K562 (cell line): ENCODE measurements around the gene SCAPER. TPM values are rescaled to one million over a fixed set of nuclear protein-coding genes. Genes with fewer than 3 reads are reported as not detected.

Experiments used
- ATAC-seq: fragments of 200-7000 bp; cut with Tn5 transposase; 3 replicates; pipeline ENCODE4 v1.9.1; 2020; ENCODE audit warnings: moderate library complexity
- BruUV-seq: library from RNA; stranded (reverse); fragments of 400-500 nt; replicated peaks from 2 replicates; lab custom pipeline; 2021; lab: Mats Ljungman, UMichigan
- CTCF ChIA-PET: fragments of 300-600 bp; formaldehyde crosslinking; extraction: SDS; loops from one replicate; lab custom pipeline; 2021; ENCODE audit warnings: low intra/inter-chr PET ratio; lab: Yijun Ruan, JAX
- POLR2A ChIA-PET: fragments of 300-600, 350-650 bp; sonication (Branson Sonifier 250); formaldehyde crosslinking; extraction: SDS; loops from one replicate; lab custom pipeline; 2021; ENCODE audit warnings: antibody characterized with exemption, inconsistent platforms; lab: Yijun Ruan, JAX
- DNase-seq, 4 experiments: peaks; one replicate each; pipeline versions ENCODE4 v3.0.0 to v3.0.0-alpha.2; 2011 to 2018; ENCODE audit warnings: low spot score in 3 of 4, mixed read lengths in 3 of 4; ENCODE audit errors: extremely low read depth in 1 of 4
- FAIRE-seq: peaks from 2 replicates; lab custom pipeline; 2011; peaks lifted over from hg19 to GRCh38; lab: Jason Lieb, UNC
- H2AFZ ChIP-seq: 2 replicates; pipeline ENCODE4 v1.6.0; 2011; ENCODE audit warnings: low read depth, low read length, control low read depth, inconsistent platforms
- H3K27ac ChIP-seq: fragments of 200-600 bp; 3 replicates; pipeline ENCODE4 v1.8.0; 2011; ENCODE audit warnings: low read depth, mild to moderate bottlenecking, control low read depth, inconsistent platforms, low read length, moderate library complexity, mixed read lengths; ENCODE audit errors: extremely low read depth
- H3K27me3 ChIP-seq, 2 experiments: fragments of 300-600 bp in 1 of 2; 2 replicates in 1 of 2; 3 replicates in 1 of 2; pipeline versions ENCODE4 v1.6.0 to v1.8.0; 2011; ENCODE audit warnings: inconsistent platforms in 2 of 2, low read length in 2 of 2, mild to moderate bottlenecking in 1 of 2, mixed read lengths in 1 of 2, moderate library complexity in 1 of 2; ENCODE audit not compliant: control insufficient read depth in 2 of 2, insufficient read depth in 2 of 2
- H3K36me3 ChIP-seq: fragments of 300-600 bp; 3 replicates; pipeline ENCODE4 v1.8.0; 2011; ENCODE audit warnings: mild to moderate bottlenecking, low read length, inconsistent platforms; ENCODE audit not compliant: control insufficient read depth, insufficient read depth
- H3K4me1 ChIP-seq, 2 experiments: fragments of 200-600 bp in 1 of 2; replicated peaks in 1 of 2; 2 replicates in 1 of 2; 3 replicates in 1 of 2; pipeline versions ENCODE4 v1.5.1 to v1.8.0; 2011; ENCODE audit warnings: inconsistent platforms in 2 of 2, low read length in 2 of 2, mild to moderate bottlenecking in 1 of 2, mixed read lengths in 1 of 2, moderate library complexity in 1 of 2; ENCODE audit not compliant: control insufficient read depth in 2 of 2, insufficient read depth in 2 of 2
- H3K4me2 ChIP-seq: 2 replicates; pipeline ENCODE4 v1.6.1; 2011; ENCODE audit warnings: low read length, control low read depth, inconsistent platforms, mixed read lengths; ENCODE audit not compliant: insufficient read depth
- H3K4me3 ChIP-seq: fragments of 200-600 bp; sonication (generic), shearing (Covaris generic); 2 replicates; pipeline ENCODE4 v1.5.1; 2016; ENCODE audit warnings: control low read depth, inconsistent platforms
- H3K79me2 ChIP-seq: fragments of 200-600 bp; 3 replicates; pipeline ENCODE4 v1.8.0; 2011; ENCODE audit warnings: low read length, inconsistent platforms; ENCODE audit not compliant: control insufficient read depth, insufficient read depth
- H3K9ac ChIP-seq, 2 experiments: 2 replicates each; pipeline versions ENCODE4 v1.6.0 to v1.6.1; 2011; ENCODE audit warnings: low read depth in 2 of 2, low read length in 2 of 2, control low read depth in 1 of 2, inconsistent platforms in 1 of 2, mild to moderate bottlenecking in 1 of 2, mixed read lengths in 1 of 2; ENCODE audit not compliant: insufficient read depth in 1 of 2
- H3K9me1 ChIP-seq: one replicate; pipeline ENCODE4 v1.6.0; 2011; ENCODE audit warnings: inconsistent platforms, mild to moderate bottlenecking, low read length, moderate library complexity; ENCODE audit not compliant: control insufficient read depth, insufficient read depth
- H3K9me3 ChIP-seq: replicated peaks from 2 replicates; pipeline ENCODE4 v1.5.1; 2011; ENCODE audit warnings: low read depth, low read length, inconsistent platforms; ENCODE audit not compliant: control insufficient read depth, insufficient read depth
- H4K20me1 ChIP-seq: replicated peaks from 2 replicates; pipeline ENCODE4 v1.6.1; 2011; ENCODE audit warnings: low read length, inconsistent platforms, mixed read lengths; ENCODE audit not compliant: control insufficient read depth, insufficient read depth
- BHLHE40 ChIP-seq: IDR thresholded peaks from 2 replicates; pipeline ENCODE4 v1.6.1; 2011; ENCODE audit warnings: low read length, improper control_type of control experiment
- EZH2 ChIP-seq: IDR thresholded peaks from 2 replicates; pipeline ENCODE4 v1.6.1; 2012; ENCODE audit warnings: low read depth, mild to moderate bottlenecking, inconsistent platforms, low read length, borderline replicate concordance
- MECOM ChIP-seq: fragments of 250-450 bp; sonication (Bioruptor Pico); IDR thresholded peaks from 2 replicates; pipeline ENCODE4 v1.8.0; 2022; ENCODE audit warnings: inconsistent platforms
- MYBL2 ChIP-seq, 2 experiments: fragments of 450-650 bp in 1 of 2; sonication (generic) in 1 of 2; formaldehyde crosslinking in 1 of 2; IDR thresholded peaks; 2 replicates each; pipeline versions ENCODE4 v1.6.1 to v1.8.1; 2017 to 2022; ENCODE audit warnings: borderline replicate concordance in 1 of 2, inconsistent platforms in 1 of 2, low read depth in 1 of 2, mild to moderate bottlenecking in 1 of 2, missing genetic modification reagents in 1 of 2, moderate library complexity in 1 of 2
- NCOA1 ChIP-seq: fragments of 450-650 bp; IDR thresholded peaks from 2 replicates; pipeline ENCODE4 v1.6.1; 2016; ENCODE audit warnings: low read depth
- NCOR1 ChIP-seq: fragments of 450-650 bp; IDR thresholded peaks from 2 replicates; pipeline ENCODE4 v1.6.1; 2016; ENCODE audit warnings: mild to moderate bottlenecking, moderate library complexity
- PHB2 ChIP-seq: fragments of 450-650 bp; IDR thresholded peaks from 2 replicates; pipeline ENCODE4 v1.6.1; 2017; ENCODE audit warnings: low read depth
- RBM22 ChIP-seq: fragments of 200-400 bp; formaldehyde crosslinking; IDR thresholded peaks from 2 replicates; pipeline ENCODE4 v1.6.1; 2018; ENCODE audit warnings: low read length, low read depth; ENCODE audit not compliant: poor library complexity, severe bottlenecking
- SAFB ChIP-seq: fragments of 200-400 bp; formaldehyde crosslinking; IDR thresholded peaks from 2 replicates; pipeline ENCODE4 v1.6.1; 2017; ENCODE audit warnings: low read depth, low read length, borderline replicate concordance
- SIX5 ChIP-seq, 2 experiments: IDR thresholded peaks; 2 replicates each; pipeline ENCODE4 v1.6.1; 2011; ENCODE audit warnings: low read length in 2 of 2, borderline replicate concordance in 1 of 2, low read depth in 1 of 2, mild to moderate bottlenecking in 1 of 2, moderate library complexity in 1 of 2; ENCODE audit not compliant: insufficient read depth in 1 of 2
- ZEB2 ChIP-seq: fragments of 450-650 bp; IDR thresholded peaks from 2 replicates; pipeline ENCODE4 v1.6.1; 2016
- ZNF12 ChIP-seq: sonication (generic); formaldehyde crosslinking; IDR thresholded peaks from 2 replicates; pipeline ENCODE4 v1.4.0; 2020; ENCODE audit warnings: mild to moderate bottlenecking, missing genetic modification reagents
- WGBS: fragments of 100-300 bp; shearing (Covaris generic); methylation state at CpG from one replicate; pipeline ENCODE4 v1.1.6; 2016; ENCODE audit warnings: low coverage, mixed read lengths; ENCODE audit not compliant: insufficient coverage; ENCODE audit errors: missing lambda C conversion rate; 5-methylcytosine and 5-hydroxymethylcytosine counted together
- in situ Hi-C: fragments of 300-500 bp; cut with MboI; formaldehyde crosslinking; loops from 4 replicates; pipeline ENCODE4 v1.15.0; 2018; ENCODE audit warnings: inconsistent platforms, mixed read lengths
- intact Hi-C: fragments of 100-400 bp; cut with micrococcal nuclease; formaldehyde crosslinking; loops from 2 replicates; pipeline ENCODE4 v1.14.2; 2022
- polyA plus RNA-seq, 8 experiments: library from polyadenylated mRNA; depleted of rRNA in 4 of 8; stranded (reverse) in 5 of 8; unstranded in 3 of 8; fragments of >200 nt; fragmentation: Nextera tagmentation in 2 of 8; fragmentation: Illumina TruSeq in 1 of 8; extraction: Ambion mirVana in 2 of 8; extraction: Trizol in 1 of 8; gene quantifications; 2 replicates each; pipeline versions ENCODE4 v1.2.1 to v1.2.3, GENCODE V29; 2011 to 2014; ENCODE audit warnings: inconsistent platforms in 1 of 8, missing spikeins in 1 of 8
- total RNA-seq, 7 experiments: library from RNA; depleted of rRNA in 6 of 7; stranded (reverse); fragments of >200 nt in 6 of 7; fragmentation: Illumina TruSeq in 2 of 7; extraction: Trizol in 2 of 7; gene quantifications; 2 replicates each; pipeline versions ENCODE4 v1.2.1 to v1.2.3, GENCODE V29; 2011 to 2021; ENCODE audit warnings: low replicate concordance in 1 of 7

SCAPER gene
- total and polyA plus RNA-seq, 9 of the 15 experiments (the other 6 are each of a cell fraction or from before 2014, with no cell fraction given): 1.3 to 5.7 (median 3.2) TPM

DNA sequence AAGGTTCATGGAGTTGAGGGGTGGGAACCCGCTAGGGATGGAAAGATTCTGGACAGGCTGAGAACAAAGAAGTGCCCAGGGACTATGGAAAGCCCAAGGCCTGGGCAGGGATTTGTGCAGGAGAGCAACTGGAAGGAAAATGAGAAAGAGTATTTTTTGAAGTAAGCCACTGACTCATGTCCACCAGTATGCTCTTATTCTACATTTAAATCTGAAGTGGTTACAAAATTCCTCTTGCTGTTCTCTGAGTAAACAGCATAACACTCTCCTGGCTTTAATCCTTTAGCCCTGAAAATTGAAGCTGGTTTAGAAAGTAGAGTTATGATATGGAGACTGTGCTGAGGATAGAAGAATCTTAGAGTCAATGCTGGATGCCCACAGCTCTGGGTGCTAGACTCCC, 403.4 kb downstream of the SCAPER start:
- Histone ChIP-seq H3K9me3 (no peaks in the 10 kb centered on the region), H3K27ac (no peak overlapping the region), H3K4me1 (no peaks in the 10 kb centered on the region), H3K27me3 (no peaks in the 10 kb centered on the region), H3K4me2 (no peak overlapping the region), H4K20me1 (no peaks in the 10 kb centered on the region), H3K9me1 (no peaks in the 10 kb centered on the region), H3K4me3 (no peak overlapping the region), H3K36me3 (no peaks in the 10 kb centered on the region), H2AFZ (no peak overlapping the region), H3K79me2 (no peaks in the 10 kb centered on the region), H3K9ac (no peak overlapping the region)
- no peak for ATAC-seq
- 0% methylated on average over 1 of the region's 1 CpG for WGBS
- FAIRE-seq: no peak
- in situ Hi-C loops: no loop called here
- ChIA-PET POLR2A (no interaction called here), CTCF (no interaction called here)
- intact Hi-C loops: no loop called here
- TF ChIP-seq NCOR1 (no peak), NCOA1 (no peak), PHB2 (no peak), BHLHE40 (no peak), EZH2 (no peak), ZEB2 (no peak), SIX5 (IDR thresholded peaks at IDR 0.05; ENCODE audit: borderline replicate concordance in 1 of 2, insufficient read depth in 1 of 2, low read depth in 1 of 2, low read length in 2 of 2) (no peak), MYBL2 (IDR thresholded peaks at IDR 0.05; ENCODE audit: low read depth) (no peak), MYBL2 (CRISPR knock-in tag; IDR thresholded peaks at IDR 0.05; ENCODE audit: borderline replicate concordance) (no peak), SAFB (no peak), ZNF12 (no peak), MECOM (CRISPR knock-in tag) (no peak), RBM22 (no peak)
- no peak for DNase-seq
- BruUV-seq: no TSS peak
